HG02943 (cell line): ENCODE data around the gene CPNE7.
"Not testable (repeated sequence)": the region's sequence is repeated elsewhere in the genome, so short reads cannot be mapped to it uniquely, and the experiment has no call there.

Source experiments
- ATAC-seq: cut with Tn5 transposase; IDR thresholded peaks from one replicate; pipeline ENCODE4 v1.9.1; 2021; ENCODE audit warnings: mild to moderate bottlenecking, low read depth, moderate library complexity; ENCODE audit not compliant: unreplicated experiment

CPNE7 gene

DNA sequence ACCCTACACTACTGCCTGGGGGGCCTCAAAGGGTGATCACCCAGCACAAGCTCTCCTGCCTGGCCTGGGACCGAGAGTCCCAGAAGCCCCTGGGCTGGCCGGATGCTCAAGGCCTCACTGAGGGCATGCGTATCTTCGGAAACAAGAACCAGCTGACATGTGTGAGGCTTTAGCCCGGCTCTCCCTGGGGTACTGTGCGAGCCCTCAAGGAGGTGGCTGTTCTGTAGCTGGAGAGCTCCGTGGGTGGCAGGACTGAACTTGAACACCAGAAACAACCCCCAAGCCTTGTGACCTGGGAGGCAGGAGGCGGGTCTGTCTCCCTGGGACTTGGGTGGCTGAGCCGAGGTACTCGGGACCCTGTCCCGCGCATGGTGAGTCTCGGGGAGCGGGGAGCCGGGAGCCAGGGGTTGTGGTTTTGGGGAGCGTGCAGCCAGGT is 44.9 kb downstream of the CPNE7 start:
- ATAC-seq, result no peak

GRCh38 chr16:89621136-89621697 is 45.7 kb downstream of the CPNE7 start:
- no peak for ATAC-seq

GRCh38 chr16:89621698-89622409 is 46.3 kb downstream of the CPNE7 start:
- ATAC-seq, result no peak

- no peak for ATAC-seq
Observed at GRCh38 chr16:89623511-89624261, 48.1 kb downstream of the CPNE7 start.

GRCh38 chr16:89624777-89625761 is 49.5 kb downstream of the CPNE7 start:
- ATAC-seq, result no peak

- ATAC-seq, result no peak
Observed at GRCh38 chr16:89629827-89630610, 54.5 kb downstream of the CPNE7 start.

DNA sequence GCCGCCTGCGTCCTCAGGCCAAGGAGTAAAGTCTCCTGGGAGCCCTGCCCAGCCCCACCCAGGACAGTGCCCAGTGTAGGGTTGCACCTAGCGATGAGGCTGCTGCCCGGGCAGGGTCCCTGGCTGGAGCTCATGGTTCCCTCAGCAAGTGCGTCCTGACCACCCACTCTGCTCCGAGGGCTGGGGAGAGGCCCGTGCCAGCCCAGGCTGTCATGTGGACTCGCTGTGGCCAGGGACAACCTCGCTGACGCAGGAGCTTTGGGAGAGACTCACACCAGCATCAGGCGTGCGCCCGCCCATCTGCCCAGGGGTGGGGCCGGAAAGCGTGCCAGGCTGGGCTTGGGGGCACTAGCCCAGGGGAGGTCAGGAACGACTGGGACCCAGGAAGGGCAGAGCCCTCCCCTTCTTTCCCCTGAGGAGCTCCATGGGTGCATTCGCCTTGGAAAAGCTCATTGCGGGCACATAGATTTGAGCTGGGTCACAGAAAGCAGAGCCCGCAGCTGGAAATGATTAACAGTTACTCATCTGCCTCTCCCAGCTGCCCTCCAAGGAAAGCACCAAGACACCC is 57.6 kb downstream of the CPNE7 start:
- ATAC-seq, result no peak

DNA sequence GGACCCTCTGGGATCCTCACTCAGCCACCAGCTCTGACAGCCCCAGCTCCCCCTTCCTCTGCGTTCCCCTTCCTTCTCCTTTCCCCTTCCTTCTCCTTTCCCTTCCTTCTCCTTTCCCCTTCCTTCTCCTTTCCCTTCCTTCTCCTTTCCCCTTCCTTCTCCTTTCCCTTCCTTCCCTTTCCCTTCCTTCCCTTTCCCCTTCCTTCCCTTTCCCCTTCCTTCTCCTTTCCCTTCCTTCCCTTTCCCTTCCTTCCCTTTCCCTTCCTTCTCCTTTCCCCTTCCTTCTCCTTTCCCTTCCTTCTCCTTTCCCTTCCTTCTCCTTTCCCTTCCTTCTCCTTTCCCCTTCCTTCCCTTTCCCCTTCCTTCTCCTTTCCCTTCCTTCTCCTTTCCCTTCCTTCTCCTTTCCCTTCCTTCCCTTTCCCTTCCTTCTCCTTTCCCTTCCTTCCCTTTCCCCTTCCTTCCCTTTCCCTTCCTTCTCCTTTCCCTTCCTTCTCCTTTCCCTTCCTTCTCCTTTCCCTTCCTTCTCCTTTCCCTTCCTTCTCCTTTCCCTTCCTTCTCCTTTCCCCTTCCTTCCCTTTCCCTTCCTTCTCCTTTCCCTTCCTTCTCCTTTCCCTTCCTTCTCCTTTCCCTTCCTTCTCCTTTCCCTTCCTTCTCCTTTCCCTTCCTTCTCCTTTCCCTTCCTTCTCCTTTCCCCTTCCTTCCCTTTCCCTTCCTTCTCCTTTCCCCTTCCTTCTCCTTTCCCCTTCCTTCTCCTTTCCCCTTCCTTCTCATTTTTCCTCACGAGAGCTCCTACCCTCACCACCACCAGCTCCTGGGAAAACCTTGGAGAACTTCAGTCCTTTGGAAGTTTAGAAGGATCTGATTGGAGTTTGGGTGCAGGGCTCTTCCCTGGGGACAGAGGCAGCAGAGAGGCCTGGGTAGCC is 59.2 kb downstream of the CPNE7 start:
- ATAC-seq, result not testable (repeated sequence)

- no peak for ATAC-seq
Observed at GRCh38 chr16:89636663-89637062, 61.1 kb downstream of the CPNE7 start.

- ATAC-seq, result no peak
Observed at GRCh38 chr16:89637379-89637778, 61.8 kb downstream of the CPNE7 start.

DNA sequence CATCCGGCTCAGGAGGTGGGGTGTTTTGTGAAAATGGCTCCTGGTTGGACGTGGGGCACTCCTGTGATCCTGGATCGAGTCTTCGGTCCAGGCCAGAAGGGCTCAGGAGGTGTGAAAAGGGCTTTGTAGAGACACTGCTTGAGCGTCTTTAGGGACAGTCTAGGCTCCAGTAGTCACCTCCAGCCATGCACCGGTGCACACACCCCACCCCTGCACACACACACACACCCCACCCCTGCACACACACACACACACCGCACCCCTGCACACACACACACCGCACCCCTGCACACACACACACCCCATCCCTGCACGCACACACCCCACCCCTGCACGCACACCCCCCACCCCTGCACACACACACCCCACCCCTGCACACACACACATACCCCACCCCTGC is 62.9 kb downstream of the CPNE7 start:
- no peak for ATAC-seq

- ATAC-seq, result no peak
Observed at GRCh38 chr16:89639385-89639784, 63.8 kb downstream of the CPNE7 start.

DNA sequence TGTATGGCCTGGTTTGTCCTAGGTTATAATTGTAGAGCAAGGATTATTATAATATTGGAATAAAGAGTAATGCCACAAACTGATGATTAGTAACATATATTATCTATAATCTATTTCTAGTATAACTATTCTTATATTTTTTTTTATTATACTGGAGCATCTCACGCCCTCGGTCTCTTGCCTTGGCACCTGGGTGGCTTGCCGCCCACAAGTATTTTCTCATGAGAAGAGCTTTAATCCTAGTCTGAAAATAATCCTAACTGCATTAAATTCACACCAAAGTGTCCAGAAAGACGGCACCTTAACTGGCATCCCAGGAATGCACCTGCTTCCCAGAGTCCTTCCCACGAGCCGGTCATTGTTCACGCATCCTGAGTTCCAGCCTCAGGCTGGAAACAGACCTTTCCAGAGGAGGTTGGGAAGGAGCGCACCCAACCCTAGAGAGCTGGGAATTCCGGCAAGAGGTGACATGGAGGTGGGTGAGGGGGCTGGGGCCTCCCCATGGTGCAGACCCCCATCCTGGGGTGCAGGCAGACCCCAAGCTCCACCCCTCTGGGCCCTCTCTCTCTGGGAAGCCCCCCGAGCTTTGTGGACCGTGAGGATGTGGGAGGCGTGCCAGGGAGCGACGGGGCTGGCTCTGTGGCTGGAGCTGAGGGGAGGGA is 66.0 kb downstream of the CPNE7 start:
- ATAC-seq, result no peak

DNA sequence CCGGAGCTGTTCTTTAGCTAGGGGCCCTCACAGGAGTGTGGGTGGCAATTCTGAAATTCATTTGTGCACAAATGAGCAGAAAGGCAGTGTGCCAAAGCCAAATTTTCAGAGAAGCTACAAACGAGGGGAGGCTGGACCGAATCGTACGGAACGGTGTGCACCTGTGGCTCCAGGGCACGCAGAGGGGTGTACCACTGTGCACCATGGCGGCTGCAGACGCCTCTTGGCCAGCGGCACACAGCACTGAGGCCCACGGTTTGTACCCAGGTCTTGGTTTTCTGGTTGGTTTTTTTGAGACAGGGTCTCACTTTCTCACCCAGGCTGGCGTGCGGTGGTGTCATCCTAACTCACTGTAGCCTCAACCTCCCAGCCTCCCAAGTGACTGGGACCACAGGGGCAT is 67.0 kb downstream of the CPNE7 start:
- no peak for ATAC-seq

- ATAC-seq, result no peak
Observed at GRCh38 chr16:89643769-89644300, 68.3 kb downstream of the CPNE7 start.

DNA sequence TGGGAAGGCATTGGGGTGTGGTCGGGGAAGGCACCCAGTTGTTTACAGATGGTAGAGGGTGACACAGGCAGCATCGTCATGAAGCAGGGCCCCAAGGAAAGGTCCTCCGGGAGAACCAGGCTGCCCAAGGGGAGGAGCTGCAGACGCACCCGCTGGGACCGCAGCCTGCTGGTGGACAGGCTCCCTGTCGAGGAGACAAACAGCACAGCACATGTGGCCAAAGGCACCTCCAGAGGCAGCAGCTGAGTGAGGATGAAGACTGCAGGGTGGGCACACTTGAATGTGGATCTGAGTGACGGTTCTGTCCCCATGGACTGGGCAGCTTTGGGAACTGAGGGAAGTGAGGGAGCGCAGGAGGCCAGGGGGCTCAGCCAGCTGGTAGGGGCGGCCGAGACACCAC is 69.6 kb downstream of the CPNE7 start:
- ATAC-seq, result no peak

- no peak for ATAC-seq
Observed at GRCh38 chr16:89646270-89646669, 70.7 kb downstream of the CPNE7 start.
